ENCODE measurements around the gene IFNA14. TPM values are rescaled to one million over a fixed set of nuclear protein-coding genes. Genes with fewer than 3 reads are reported as not detected.
"Not testable (repeated sequence)": the region's sequence is repeated elsewhere in the genome, so short reads cannot be mapped to it uniquely, and the experiment has no call there.

IFNA14 gene
- total RNA-seq, 1 experiment from 2014 or later = not detected

DNA sequence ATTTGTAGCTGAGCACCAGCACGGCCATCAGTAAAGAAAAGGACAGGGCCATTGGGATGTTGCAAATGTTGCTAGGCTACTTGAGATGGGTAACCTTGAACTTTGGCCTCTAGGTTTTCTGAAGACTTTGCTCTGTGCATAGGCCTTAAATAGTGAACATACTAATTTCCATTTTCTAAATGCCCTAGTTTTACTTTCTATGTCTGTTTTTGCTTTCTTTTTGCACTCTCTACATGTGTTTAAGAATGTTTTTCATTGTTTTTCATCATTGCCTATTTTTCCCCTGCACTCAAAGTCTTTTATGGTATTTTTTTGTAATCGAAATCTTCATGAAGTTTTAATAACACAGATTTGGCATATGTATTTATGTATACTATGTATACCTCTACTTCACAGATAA lies 11.7 kb downstream of the IFNA14 start, which contains the start of gene IFNA17 (continued):
- TF ChIP-seq, protein P1, sequence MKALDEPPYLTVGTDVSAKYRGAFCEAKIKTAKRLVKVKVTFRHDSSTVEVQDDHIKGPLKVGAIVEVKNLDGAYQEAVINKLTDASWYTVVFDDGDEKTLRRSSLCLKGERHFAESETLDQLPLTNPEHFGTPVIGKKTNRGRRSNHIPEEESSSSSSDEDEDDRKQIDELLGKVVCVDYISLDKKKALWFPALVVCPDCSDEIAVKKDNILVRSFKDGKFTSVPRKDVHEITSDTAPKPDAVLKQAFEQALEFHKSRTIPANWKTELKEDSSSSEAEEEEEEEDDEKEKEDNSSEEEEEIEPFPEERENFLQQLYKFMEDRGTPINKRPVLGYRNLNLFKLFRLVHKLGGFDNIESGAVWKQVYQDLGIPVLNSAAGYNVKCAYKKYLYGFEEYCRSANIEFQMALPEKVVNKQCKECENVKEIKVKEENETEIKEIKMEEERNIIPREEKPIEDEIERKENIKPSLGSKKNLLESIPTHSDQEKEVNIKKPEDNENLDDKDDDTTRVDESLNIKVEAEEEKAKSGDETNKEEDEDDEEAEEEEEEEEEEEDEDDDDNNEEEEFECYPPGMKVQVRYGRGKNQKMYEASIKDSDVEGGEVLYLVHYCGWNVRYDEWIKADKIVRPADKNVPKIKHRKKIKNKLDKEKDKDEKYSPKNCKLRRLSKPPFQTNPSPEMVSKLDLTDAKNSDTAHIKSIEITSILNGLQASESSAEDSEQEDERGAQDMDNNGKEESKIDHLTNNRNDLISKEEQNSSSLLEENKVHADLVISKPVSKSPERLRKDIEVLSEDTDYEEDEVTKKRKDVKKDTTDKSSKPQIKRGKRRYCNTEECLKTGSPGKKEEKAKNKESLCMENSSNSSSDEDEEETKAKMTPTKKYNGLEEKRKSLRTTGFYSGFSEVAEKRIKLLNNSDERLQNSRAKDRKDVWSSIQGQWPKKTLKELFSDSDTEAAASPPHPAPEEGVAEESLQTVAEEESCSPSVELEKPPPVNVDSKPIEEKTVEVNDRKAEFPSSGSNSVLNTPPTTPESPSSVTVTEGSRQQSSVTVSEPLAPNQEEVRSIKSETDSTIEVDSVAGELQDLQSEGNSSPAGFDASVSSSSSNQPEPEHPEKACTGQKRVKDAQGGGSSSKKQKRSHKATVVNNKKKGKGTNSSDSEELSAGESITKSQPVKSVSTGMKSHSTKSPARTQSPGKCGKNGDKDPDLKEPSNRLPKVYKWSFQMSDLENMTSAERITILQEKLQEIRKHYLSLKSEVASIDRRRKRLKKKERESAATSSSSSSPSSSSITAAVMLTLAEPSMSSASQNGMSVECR (CRISPR knock-in tag; IDR thresholded peaks at IDR 0.05; ENCODE audit: borderline replicate concordance) = no peak
- TF ChIP-seq NR2C2 (CRISPR knock-in tag; IDR thresholded peaks at IDR 0.05) (no peak), TP53 (CRISPR knock-in tag; IDR thresholded peaks at IDR 0.05) (no peak), EMX1 (CRISPR knock-in tag; IDR thresholded peaks at IDR 0.05) (no peak)
- TF ChIP-seq, protein P2, sequence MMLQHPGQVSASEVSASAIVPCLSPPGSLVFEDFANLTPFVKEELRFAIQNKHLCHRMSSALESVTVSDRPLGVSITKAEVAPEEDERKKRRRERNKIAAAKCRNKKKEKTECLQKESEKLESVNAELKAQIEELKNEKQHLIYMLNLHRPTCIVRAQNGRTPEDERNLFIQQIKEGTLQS (CRISPR knock-in tag; conservative IDR thresholded peaks at IDR 0.05) = no peak

DNA sequence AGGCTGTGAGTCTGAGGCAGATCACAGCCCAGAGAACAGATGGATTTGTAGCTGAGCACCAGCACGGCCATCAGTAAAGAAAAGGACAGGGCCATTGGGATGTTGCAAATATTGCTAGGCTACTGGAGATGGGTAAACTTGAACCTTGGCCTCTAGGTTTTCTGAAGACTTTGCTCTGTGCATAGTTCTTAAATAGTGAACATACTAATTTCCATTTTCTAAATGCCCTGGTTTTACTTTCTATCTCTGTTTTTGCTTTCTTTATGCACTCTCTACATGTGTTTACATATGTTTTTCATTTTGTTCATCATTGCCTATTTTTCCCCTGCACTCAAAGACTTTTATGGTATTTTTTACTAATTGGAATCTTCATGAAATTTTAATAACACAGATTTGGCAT lies 22.6 kb downstream of the IFNA14 start, which contains the start of gene IFNA16:
Gene IFNA16 (minus strand): TSS at position 101 of the 400 bp plus-strand sequence. CDS start 6 bp downstream, at position 95.
- H3K27me3 Mint-ChIP-seq (ENCODE audit: low read depth) = peaks cover 31% of the 10 kb centered on the region
- H3K27ac Mint-ChIP-seq; H3K36me3 Mint-ChIP-seq; H3K4me3 Mint-ChIP-seq; H3K9me3 Mint-ChIP-seq; DNase-seq (ENCODE audit: low spot score); POLR2A ChIA-PET; CTCF ChIA-PET; H3K4me1 Mint-ChIP-seq; ATAC-seq: not testable (repeated sequence)

DNA sequence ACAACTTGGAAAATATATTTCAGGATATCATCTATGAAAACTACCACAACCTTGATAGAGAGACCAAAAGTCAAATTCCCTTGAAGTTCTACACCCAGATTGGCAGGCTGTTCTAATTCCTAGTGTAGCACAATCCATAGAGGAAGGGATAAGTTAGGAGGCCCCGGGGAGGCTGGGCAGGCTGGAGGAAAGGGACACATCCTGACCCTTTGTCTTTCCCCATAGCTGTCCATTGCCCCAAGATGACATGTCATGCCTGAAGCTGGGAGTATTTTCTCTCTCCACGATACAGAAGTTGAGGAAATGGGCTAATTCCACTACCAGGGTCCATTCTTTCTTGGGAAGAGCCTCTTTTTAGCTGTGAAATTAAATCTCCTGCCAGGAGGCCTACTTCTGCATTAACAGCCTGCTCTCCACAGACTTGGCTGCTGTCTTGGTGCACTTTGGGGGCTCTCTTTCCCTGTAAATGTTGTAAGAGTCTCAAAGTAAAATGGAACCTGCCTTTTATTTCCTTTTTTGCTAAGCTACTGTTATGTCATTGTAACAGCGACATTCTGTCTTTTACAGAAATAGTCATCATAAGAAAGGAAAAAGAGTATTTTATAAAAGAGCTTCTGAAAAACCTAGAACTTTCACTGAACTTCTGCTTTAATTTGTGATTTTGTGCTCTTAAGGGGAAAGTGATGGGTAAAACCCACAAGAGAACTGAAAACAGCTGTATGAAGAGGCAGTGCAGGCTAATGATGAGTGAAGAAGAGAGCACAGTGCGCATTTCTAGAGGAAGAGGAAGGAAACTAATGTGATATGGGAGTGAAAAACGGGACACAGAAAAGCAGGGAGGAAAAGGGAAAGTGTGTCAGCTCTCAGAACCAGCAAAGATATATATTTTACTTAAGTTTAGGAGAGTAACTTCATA lies 26.1 kb downstream of the IFNA14 start:
- POLR2A ChIA-PET; DNase-seq (ENCODE audit: low spot score); H3K9me3 Mint-ChIP-seq; H3K27ac Mint-ChIP-seq; H3K4me1 Mint-ChIP-seq; H3K27me3 Mint-ChIP-seq (ENCODE audit: low read depth); H3K4me3 Mint-ChIP-seq; H3K36me3 Mint-ChIP-seq: not testable (repeated sequence)
- peak; percentile 76 for ATAC-seq
- CTCF ChIA-PET = interaction anchor here (0.6 to 2.1 kb wide), 8 partner anchors 16 to 735 kb away, joined by 3 to 25 read pairs (median 5); no protein-coding TSS in a partner anchor
- TF ChIP-seq, protein P3, sequence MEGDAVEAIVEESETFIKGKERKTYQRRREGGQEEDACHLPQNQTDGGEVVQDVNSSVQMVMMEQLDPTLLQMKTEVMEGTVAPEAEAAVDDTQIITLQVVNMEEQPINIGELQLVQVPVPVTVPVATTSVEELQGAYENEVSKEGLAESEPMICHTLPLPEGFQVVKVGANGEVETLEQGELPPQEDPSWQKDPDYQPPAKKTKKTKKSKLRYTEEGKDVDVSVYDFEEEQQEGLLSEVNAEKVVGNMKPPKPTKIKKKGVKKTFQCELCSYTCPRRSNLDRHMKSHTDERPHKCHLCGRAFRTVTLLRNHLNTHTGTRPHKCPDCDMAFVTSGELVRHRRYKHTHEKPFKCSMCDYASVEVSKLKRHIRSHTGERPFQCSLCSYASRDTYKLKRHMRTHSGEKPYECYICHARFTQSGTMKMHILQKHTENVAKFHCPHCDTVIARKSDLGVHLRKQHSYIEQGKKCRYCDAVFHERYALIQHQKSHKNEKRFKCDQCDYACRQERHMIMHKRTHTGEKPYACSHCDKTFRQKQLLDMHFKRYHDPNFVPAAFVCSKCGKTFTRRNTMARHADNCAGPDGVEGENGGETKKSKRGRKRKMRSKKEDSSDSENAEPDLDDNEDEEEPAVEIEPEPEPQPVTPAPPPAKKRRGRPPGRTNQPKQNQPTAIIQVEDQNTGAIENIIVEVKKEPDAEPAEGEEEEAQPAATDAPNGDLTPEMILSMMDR (IDR thresholded peaks at IDR 0.05) = peak; percentile 31; the same call in 1 of the 2 replicates

DNA sequence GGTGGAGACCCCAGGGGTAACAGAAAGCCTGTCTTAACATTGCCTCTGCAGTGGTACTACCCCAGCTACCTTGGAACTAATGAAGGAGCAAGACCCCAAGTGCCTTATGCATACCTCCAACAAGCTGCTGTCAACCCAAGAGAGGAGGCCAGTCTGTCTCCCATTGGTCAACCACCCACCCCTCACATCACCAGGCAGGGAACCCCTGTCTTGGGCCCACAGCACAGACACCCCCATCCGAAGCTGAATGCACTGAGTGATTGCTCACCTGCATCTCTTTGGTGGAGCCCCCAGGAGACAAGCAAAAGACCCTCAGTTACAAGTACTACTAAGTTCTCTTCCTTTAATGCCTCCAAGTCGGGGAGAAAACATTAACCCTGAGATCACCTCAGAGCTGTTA lies 27.6 kb downstream of the IFNA14 start:
- ATAC-seq; CTCF ChIA-PET; H3K4me3 Mint-ChIP-seq; H3K4me1 Mint-ChIP-seq; H3K27ac Mint-ChIP-seq; H3K9me3 Mint-ChIP-seq; POLR2A ChIA-PET; DNase-seq (ENCODE audit: low spot score); H3K27me3 Mint-ChIP-seq (ENCODE audit: low read depth); H3K36me3 Mint-ChIP-seq: not testable (repeated sequence)

DNA sequence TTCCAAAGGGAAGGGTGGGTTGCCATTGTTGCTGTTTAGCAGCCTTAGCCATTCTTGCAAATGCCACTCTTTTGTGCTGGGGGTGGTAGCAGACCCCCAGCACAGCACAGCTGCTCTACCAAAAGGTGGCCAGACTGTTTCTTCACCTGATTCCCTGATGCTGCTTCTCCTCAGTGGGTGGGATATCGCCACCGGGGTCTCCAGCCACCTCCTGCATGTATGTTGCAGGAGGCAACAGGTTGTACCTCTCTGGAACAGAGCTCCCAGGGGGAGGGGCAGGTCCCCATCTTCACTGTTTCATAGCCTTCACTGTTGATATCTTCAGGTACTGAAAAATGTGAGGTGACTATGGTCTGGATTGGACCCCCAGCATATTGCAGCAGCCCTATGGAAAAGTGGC lies 29.0 kb downstream of the IFNA14 start:
- H3K4me3 Mint-ChIP-seq; POLR2A ChIA-PET; H3K9me3 Mint-ChIP-seq; H3K27ac Mint-ChIP-seq; H3K27me3 Mint-ChIP-seq (ENCODE audit: low read depth); DNase-seq (ENCODE audit: low spot score); H3K36me3 Mint-ChIP-seq; ATAC-seq; H3K4me1 Mint-ChIP-seq: not testable (repeated sequence)
- CTCF ChIA-PET = interaction anchor here (1.0 kb wide), 1 partner anchor 16 kb away, joined by 3 read pairs; no protein-coding TSS in a partner anchor
